Activated CD8-positive, alpha-beta T cell treated with anti-CD3 and anti-CD28 coated beads for 36 hours (primary cell): Measurements from ENCODE around the gene HSBP1L1. TPM values are rescaled to one million over a fixed set of nuclear protein-coding genes. Genes with fewer than 3 reads are reported as not detected.

Source experiments
- ATAC-seq: fragments of 200-7000 bp; cut with Tn5 transposase; one replicate; pipeline ENCODE4 v1.10.0; 2021; ENCODE audit warnings: mild to moderate bottlenecking, moderate library complexity
- CTCF ChIA-PET: fragments of 350-600 bp; sonication (Branson Sonifier 250); formaldehyde crosslinking; loops from one replicate; lab custom pipeline; 2021; ENCODE audit warnings: antibody characterized with exemption; lab: Charles Lee
- POLR2A ChIA-PET: fragments of 350-600 bp; sonication (Branson Sonifier 250); formaldehyde crosslinking; loops from one replicate; lab custom pipeline; 2021; ENCODE audit warnings: antibody characterized with exemption; lab: Charles Lee
- DNase-seq: peaks from one replicate; pipeline ENCODE4 v3.0.0-alpha.2; 2020
- H3K27ac Mint-ChIP-seq: one replicate; pipeline ENCODE4 v1.8.0; 2021; ENCODE audit warnings: mild to moderate bottlenecking, mixed read lengths
- H3K27me3 Mint-ChIP-seq: one replicate; pipeline ENCODE4 v1.8.0; 2021; ENCODE audit warnings: mixed read lengths
- H3K36me3 Mint-ChIP-seq: one replicate; pipeline ENCODE4 v1.8.0; 2021; ENCODE audit warnings: low read depth, mixed read lengths
- H3K4me1 Mint-ChIP-seq: one replicate; pipeline ENCODE4 v1.8.0; 2021; ENCODE audit warnings: low read depth, mixed read lengths
- H3K4me3 Mint-ChIP-seq: one replicate; pipeline ENCODE4 v1.8.0; 2021; ENCODE audit warnings: mild to moderate bottlenecking, moderate library complexity, mixed read lengths
- H3K9me3 Mint-ChIP-seq: one replicate; pipeline ENCODE4 v1.8.0; 2021; ENCODE audit warnings: mixed read lengths
- intact Hi-C: fragments of 100-400 bp; cut with micrococcal nuclease; formaldehyde crosslinking; loops from one replicate; pipeline ENCODE4 v1.10.0; 2022
- total RNA-seq, 2 experiments: library from RNA; stranded (reverse); gene quantifications; one replicate each; pipeline ENCODE4 v1.2.3, GENCODE V29; 2021
- TF ChIP-seq, protein P1 (sequence below): fragments of 200-600 bp; IDR thresholded peaks from one replicate; pipeline ENCODE4 v1.8.0; 2022; ENCODE audit warnings: antibody characterized with exemption, mild to moderate bottlenecking

Gene HSBP1L1
- total RNA-seq, 2 experiments from 2014 or later = 5.1 TPM

DNA sequence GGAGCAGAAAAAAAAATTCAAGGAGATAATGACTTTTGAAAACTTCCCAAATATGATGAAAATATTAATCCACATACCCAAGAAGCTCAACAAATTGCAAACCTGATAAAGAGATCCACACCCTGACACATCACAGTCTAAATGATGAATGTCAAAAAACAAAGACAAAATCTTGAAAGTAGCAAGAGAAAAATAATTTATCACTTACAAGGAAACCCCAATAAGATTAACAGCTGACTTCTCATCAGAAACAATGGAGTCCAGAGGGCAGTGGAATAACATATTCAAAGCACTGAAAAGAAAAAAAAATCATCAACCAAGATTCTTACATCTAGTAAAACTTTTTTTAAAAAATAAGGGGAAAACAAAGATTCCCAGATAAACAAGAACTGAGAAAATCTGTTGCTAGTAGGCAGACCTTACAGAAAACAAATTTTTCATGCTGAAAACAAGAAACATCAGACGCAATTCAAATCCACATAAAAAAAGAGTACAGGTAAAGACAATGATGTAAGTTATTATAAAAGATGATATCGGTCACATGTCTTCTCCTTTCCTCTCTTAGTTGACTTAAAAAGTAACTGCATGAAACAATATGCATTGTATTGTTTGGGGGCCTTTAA, 34.3 kb upstream of the HSBP1L1 start:
- TF ChIP-seq, protein P1, sequence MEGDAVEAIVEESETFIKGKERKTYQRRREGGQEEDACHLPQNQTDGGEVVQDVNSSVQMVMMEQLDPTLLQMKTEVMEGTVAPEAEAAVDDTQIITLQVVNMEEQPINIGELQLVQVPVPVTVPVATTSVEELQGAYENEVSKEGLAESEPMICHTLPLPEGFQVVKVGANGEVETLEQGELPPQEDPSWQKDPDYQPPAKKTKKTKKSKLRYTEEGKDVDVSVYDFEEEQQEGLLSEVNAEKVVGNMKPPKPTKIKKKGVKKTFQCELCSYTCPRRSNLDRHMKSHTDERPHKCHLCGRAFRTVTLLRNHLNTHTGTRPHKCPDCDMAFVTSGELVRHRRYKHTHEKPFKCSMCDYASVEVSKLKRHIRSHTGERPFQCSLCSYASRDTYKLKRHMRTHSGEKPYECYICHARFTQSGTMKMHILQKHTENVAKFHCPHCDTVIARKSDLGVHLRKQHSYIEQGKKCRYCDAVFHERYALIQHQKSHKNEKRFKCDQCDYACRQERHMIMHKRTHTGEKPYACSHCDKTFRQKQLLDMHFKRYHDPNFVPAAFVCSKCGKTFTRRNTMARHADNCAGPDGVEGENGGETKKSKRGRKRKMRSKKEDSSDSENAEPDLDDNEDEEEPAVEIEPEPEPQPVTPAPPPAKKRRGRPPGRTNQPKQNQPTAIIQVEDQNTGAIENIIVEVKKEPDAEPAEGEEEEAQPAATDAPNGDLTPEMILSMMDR = no peak
- CTCF ChIA-PET = no interaction called here
- Mint-ChIP-seq H3K4me1 (no peaks in the 10 kb centered on the region), H3K27ac (no peak overlapping the region), H3K36me3 (peaks cover 67% of the 10 kb centered on the region), H3K9me3 (peaks cover 49% of the 10 kb centered on the region), H3K27me3 (no peaks in the 10 kb centered on the region), H3K4me3 (no peak overlapping the region)
- ATAC-seq = no peak
- POLR2A ChIA-PET = interaction anchor here (0.8 kb wide), 1 partner anchor 15 kb away, joined by 3 read pairs; no protein-coding TSS in a partner anchor
- intact Hi-C loops = no loop called here
- DNase-seq = no peak

DNA sequence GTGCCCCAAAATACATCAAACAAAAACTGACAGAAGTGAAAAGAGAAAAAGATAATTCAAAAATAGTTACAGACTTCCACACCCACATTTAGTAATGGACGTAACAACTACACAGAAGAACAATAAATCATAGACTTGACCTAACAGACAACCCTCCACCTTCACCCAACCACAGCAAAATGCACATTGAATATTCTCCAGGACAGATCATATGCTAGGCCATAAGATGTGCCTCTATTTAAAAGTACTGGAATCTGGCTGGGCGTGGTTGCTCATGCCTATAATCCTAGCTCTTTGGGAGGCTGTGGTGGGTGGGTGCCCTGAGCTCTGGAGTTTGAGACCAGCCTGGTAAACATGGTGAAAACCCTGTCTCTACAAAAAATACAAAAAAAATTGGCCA, 33.0 kb upstream of the HSBP1L1 start:
- no peak overlapping the region for H3K27ac Mint-ChIP-seq
- H3K4me3 Mint-ChIP-seq = no peak overlapping the region
- TF ChIP-seq, protein P1 = no peak
- ChIA-PET CTCF (no interaction called here), POLR2A (no interaction called here)
- no peaks in the 10 kb centered on the region for H3K27me3 Mint-ChIP-seq
- intact Hi-C loops = no loop called here
- no peaks in the 10 kb centered on the region for H3K4me1 Mint-ChIP-seq
- DNase-seq (no peak), ATAC-seq (no peak)
- peaks cover 81% of the 10 kb centered on the region for H3K36me3 Mint-ChIP-seq
- peaks cover 58% of the 10 kb centered on the region for H3K9me3 Mint-ChIP-seq

DNA sequence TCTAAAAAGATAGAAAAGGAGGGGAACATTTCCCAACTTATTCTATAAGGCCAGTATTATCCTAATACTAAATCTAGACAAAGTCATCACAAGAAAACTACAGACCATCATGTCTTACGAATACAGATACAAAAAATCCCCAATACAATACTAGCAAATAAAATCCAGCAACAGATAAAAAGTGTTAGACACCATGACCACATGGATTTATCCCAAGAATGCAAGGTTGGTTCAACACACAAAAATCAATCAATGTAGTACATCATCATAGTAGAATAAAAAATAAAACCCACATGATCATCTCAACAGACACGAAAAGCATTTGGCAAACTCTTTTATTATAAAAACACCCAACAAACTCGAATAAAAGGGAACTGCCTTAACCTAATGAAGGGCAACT, 31.5 kb upstream of the HSBP1L1 start:
- ATAC-seq (no peak), DNase-seq (no peak)
- peaks cover 92% of the 10 kb centered on the region for H3K36me3 Mint-ChIP-seq
- H3K27ac Mint-ChIP-seq = no peak overlapping the region
- H3K4me3 Mint-ChIP-seq = no peak overlapping the region
- ChIA-PET POLR2A (no interaction called here), CTCF (no interaction called here)
- H3K9me3 Mint-ChIP-seq = peaks cover 58% of the 10 kb centered on the region
- intact Hi-C loops = no loop called here
- TF ChIP-seq, protein P1 = no peak
- H3K27me3 Mint-ChIP-seq = no peaks in the 10 kb centered on the region
- no peaks in the 10 kb centered on the region for H3K4me1 Mint-ChIP-seq

DNA sequence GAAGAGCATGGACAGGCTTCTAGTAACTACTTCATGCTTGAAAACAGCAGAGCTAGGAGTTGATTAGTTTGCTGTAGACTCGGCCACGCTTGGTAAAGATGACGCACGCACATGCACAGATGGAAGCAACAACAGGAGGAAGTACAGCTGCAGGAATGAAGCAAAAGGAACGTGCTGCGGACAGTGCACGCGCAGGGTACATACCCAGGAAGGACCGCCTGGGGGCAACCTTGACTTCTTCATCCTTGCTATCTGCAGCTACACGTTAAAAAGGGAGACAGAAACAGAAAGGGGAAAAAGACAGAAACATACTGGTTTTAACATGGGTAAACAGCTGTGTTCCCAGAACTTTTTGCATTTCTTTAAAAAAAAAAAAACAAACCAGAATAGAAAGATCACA, 30.7 kb upstream of the HSBP1L1 start:
- ChIA-PET CTCF (no interaction called here), POLR2A (no interaction called here)
- H3K27ac Mint-ChIP-seq = no peak overlapping the region
- TF ChIP-seq, protein P1 = no peak
- no peaks in the 10 kb centered on the region for H3K27me3 Mint-ChIP-seq
- ATAC-seq (no peak), DNase-seq (no peak)
- no peaks in the 10 kb centered on the region for H3K4me1 Mint-ChIP-seq
- intact Hi-C loops = no loop called here
- peaks cover 54% of the 10 kb centered on the region for H3K9me3 Mint-ChIP-seq
- H3K4me3 Mint-ChIP-seq = no peak overlapping the region
- H3K36me3 Mint-ChIP-seq = peaks cover 89% of the 10 kb centered on the region

DNA sequence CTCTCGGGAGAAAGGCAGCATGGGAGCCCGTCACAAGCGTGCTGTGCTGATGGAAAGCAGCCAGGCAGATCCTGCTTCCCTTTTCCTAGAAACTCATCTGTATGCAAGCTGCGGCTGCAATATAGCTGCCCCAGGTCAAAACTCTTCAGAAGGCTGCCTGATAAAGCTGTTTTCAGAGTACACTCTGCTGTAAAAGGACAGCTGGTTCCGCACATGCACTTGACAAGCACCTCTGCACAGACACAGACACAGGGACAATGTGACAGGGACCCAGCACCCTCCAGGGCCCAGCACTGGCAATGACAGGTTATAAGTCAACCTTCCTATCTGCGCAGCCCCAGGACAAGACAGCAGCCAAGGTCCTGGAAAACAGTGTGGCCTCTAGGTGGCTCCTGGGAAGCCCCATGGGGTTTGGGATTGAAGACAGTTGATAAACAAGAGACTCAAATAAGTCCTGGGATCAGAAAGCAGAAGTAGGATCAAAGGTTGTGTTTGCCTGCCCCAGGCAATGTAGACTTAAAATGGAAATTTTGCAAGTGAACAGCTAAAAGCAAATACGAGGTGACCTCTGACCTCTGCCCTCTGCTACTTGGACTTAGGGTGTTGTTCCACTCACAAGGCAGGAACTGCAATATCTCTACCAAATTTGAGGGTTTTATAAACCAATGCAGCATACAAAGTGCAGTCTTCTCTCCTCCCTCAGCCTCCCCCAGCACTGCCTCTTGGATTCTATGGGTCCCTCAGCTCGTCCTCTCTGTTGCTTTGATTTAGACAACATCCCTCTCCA, 29.9 kb upstream of the HSBP1L1 start:
- TF ChIP-seq, protein P1 = no peak
- no peak for DNase-seq
- H3K9me3 Mint-ChIP-seq = peaks cover 47% of the 10 kb centered on the region
- no peak for ATAC-seq
- CTCF ChIA-PET = no interaction called here
- H3K27ac Mint-ChIP-seq = no peak overlapping the region
- H3K27me3 Mint-ChIP-seq = no peaks in the 10 kb centered on the region
- H3K36me3 Mint-ChIP-seq = peaks cover 89% of the 10 kb centered on the region
- POLR2A ChIA-PET = no interaction called here
- intact Hi-C loops = no loop called here
- H3K4me1 Mint-ChIP-seq = no peaks in the 10 kb centered on the region
- no peak overlapping the region for H3K4me3 Mint-ChIP-seq
